Left lung (tissue), 10 donors: Measurements from ENCODE around the gene RPL5. TPM values are rescaled to one million over a fixed set of nuclear protein-coding genes. Genes with fewer than 3 reads are reported as not detected.
A peak's percentile ranks its signal among the peaks of the same experiment; 100 is the strongest.

Experiments
- ATAC-seq: fragments of 200-7000 bp; cut with Tn5 transposase; one replicate; pipeline ENCODE4 v1.9.1; 2020; ENCODE audit warnings: moderate library complexity
- DNase-seq, 4 donors: peaks; one replicate each; pipeline ENCODE4 v3.0.0-alpha.2; 2013 to 2020
- H3K27ac ChIP-seq, 2 donors: fragments of 200-600 bp; sonication (generic) in 1 of 2; one replicate each; pipeline versions ENCODE4 v1.5.0 to v1.8.0; 2020 to 2021
- H3K27me3 ChIP-seq, 2 donors: fragments of 200-600 bp; sonication (generic) in 1 of 2; one replicate each; pipeline versions ENCODE4 v1.5.0 to v1.8.0; 2020 to 2021
- H3K36me3 ChIP-seq, 2 donors: fragments of 200-600 bp; sonication (generic) in 1 of 2; one replicate each; pipeline versions ENCODE4 v1.5.0 to v1.8.0; 2020 to 2021
- H3K4me1 ChIP-seq, 2 donors: fragments of 200-600 bp; one replicate each; pipeline ENCODE4 v1.8.0; 2021
- H3K4me3 ChIP-seq, 2 donors: fragments of 200-600 bp; sonication (generic) in 1 of 2; one replicate each; pipeline versions ENCODE4 v1.5.0 to v1.8.0; 2020 to 2021; ENCODE audit warnings: mild to moderate bottlenecking in 1 of 2
- H3K9me3 ChIP-seq, 2 donors: fragments of 200-600 bp; sonication (generic) in 1 of 2; one replicate each; pipeline versions ENCODE4 v1.5.0 to v1.8.0; 2020 to 2021
- intact Hi-C, 2 donors: fragments of 100-400 bp; cut with DNase I; formaldehyde crosslinking; loops; one replicate each; pipeline versions ENCODE4 v1.11.2 to v1.14.2; 2022
- polyA plus RNA-seq, 6 donors: library from polyadenylated mRNA; unstranded; fragments of 120-200 nt; gene quantifications; one replicate each; pipeline ENCODE4 v1.2.1, GENCODE V29; 2013; ENCODE audit not compliant: insufficient read length in 6 of 6
- total RNA-seq, 2 donors: library from RNA; stranded (reverse); fragmentation: NEBNext Ultra II Directional; extraction: Animal tissue kit (Norgen Biotek cat#: 25700); gene quantifications; one replicate each; pipeline ENCODE4 v1.2.1, GENCODE V29; 2021
- TF ChIP-seq, protein P1 (sequence below), 2 donors: fragments of 200-600 bp; sonication (generic) in 1 of 2; IDR thresholded peaks; one replicate each; pipeline versions ENCODE4 v1.5.0 to v1.8.0; 2021; ENCODE audit warnings: antibody characterized with exemption in 2 of 2
- donor health status: DM: no; HTN: yes; CAD: no.
- donor health status: DM: no; HTN: no; CAD: no.

The RPL5 gene
- total and polyA plus RNA-seq, 8 donors, result 695 to 3,250 (median 3,018) TPM

DNA sequence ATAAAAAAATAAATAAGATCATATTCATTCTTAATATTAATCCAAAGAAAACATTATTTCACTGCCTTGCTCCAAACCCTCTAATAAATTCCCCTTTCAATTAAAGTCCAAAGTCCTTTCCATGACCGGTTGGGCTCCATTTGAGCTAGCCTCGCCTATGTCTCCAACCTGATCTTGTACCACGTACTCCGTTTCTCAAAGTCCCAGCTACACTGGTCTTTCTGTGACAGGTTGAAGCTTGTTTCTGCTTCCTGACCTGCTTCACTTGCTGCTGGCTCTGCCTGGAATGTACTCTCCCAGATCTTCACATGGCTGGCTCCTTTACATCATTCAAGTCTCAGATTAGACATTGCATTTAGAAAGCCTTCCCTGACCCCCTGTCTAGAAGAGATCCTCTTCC is 16.4 kb downstream of the RPL5 start:
- DNase-seq (no peak), ATAC-seq (no peak)
- H3K9me3 ChIP-seq, result no peaks in the 10 kb centered on the region
- peaks cover 0 to 17% of the 10 kb centered on the region in 2 donors for H3K36me3 ChIP-seq
- no peaks in the 10 kb centered on the region for H3K27me3 ChIP-seq
- H3K4me3 ChIP-seq, result no peak overlapping the region
- intact Hi-C loops, result no loop called here
- peaks cover 7 to 13% of the 10 kb centered on the region in 2 donors for H3K4me1 ChIP-seq
- TF ChIP-seq, protein P1, sequence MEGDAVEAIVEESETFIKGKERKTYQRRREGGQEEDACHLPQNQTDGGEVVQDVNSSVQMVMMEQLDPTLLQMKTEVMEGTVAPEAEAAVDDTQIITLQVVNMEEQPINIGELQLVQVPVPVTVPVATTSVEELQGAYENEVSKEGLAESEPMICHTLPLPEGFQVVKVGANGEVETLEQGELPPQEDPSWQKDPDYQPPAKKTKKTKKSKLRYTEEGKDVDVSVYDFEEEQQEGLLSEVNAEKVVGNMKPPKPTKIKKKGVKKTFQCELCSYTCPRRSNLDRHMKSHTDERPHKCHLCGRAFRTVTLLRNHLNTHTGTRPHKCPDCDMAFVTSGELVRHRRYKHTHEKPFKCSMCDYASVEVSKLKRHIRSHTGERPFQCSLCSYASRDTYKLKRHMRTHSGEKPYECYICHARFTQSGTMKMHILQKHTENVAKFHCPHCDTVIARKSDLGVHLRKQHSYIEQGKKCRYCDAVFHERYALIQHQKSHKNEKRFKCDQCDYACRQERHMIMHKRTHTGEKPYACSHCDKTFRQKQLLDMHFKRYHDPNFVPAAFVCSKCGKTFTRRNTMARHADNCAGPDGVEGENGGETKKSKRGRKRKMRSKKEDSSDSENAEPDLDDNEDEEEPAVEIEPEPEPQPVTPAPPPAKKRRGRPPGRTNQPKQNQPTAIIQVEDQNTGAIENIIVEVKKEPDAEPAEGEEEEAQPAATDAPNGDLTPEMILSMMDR (IDR thresholded peaks at IDR 0.05), result no peak
- no peak overlapping the region for H3K27ac ChIP-seq

DNA sequence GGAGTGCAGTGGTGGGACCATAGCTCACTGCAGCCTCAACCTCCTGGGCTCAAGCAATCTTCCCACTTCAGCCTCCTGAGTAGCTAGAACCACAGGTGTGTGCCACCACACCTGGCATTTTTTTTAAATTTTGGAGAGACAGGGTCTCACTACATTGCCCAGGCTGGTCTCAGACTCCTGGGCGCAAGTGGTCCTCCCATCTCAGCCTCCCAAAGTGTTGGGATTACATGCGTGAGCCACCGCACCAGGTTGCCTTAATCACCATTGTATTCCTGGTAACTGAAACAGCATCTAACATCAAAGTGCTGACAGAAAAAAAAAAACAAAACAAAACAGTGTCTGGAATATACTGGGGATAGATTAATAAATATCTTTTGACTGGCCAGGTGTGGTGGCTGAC is 18.2 kb downstream of the RPL5 start:
- TF ChIP-seq, protein P1 (IDR thresholded peaks at IDR 0.05), result no peak
- H3K4me1 ChIP-seq, result peaks cover 7 to 24% of the 10 kb centered on the region in 2 donors
- H3K27ac ChIP-seq, result no peak overlapping the region
- no peaks in the 10 kb centered on the region for H3K27me3 ChIP-seq
- DNase-seq, result no peak
- no peak for ATAC-seq
- no peaks in the 10 kb centered on the region for H3K36me3 ChIP-seq
- H3K4me3 ChIP-seq, result no peak overlapping the region
- intact Hi-C loops, result no loop called here
- H3K9me3 ChIP-seq, result peaks cover 0 to 1% of the 10 kb centered on the region in 2 donors

DNA sequence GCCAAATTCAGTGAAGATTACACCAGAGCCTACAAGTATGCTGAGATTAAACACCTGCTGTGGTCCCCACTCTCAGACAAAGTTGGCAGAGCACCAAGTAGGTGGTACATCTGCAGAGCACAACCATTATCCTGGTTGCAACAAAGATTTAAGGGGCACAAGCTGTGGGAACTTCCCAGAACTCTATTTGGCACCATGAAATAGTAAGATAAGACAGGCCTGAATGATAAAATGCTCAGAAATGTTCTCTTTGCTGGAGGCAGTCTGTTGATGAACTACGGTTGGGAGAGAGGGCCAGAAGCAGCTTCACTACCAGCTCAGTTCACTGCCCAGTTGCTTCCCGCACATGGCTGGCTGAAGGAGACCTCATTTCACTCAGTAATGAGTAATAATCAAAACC is 19.9 kb downstream of the RPL5 start:
- TF ChIP-seq, protein P1 (IDR thresholded peaks at IDR 0.05), result no peak
- ATAC-seq, result no peak
- intact Hi-C loops, result no loop called here

DNA sequence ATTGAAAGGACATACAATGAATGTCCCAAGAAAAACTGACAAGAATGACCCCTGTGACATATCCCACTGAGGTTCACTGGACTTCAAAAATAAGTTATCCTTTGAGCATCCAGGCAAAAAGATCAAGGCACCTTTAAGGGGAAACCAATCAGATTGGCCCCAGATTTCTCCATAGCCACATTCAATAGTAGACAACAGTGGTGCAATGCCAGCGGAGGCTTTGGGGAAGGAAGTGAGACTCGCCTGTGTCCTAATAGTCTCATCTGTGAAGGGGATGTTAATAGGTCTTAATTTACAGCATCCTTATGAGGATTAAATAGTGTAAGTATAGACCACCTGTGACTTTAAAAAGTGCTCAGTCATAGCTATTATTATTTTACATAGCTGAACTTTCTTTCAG is 21.5 kb downstream of the RPL5 start:
- intact Hi-C loops, result no loop called here
- TF ChIP-seq, protein P1 (IDR thresholded peaks at IDR 0.05), result no peak

More for the DNA sequence above, 19.9 kb downstream of the RPL5 start:
- Histone ChIP-seq H3K9me3 (peaks cover 0 to 3% of the 10 kb centered on the region in 2 donors), H3K4me1 (peaks cover 7 to 24% of the 10 kb centered on the region in 2 donors), H3K27me3 (no peaks in the 10 kb centered on the region), H3K27ac (no peak overlapping the region), H3K4me3 (no peak overlapping the region), H3K36me3 (no peaks in the 10 kb centered on the region)
- no peak for DNase-seq

DNA sequence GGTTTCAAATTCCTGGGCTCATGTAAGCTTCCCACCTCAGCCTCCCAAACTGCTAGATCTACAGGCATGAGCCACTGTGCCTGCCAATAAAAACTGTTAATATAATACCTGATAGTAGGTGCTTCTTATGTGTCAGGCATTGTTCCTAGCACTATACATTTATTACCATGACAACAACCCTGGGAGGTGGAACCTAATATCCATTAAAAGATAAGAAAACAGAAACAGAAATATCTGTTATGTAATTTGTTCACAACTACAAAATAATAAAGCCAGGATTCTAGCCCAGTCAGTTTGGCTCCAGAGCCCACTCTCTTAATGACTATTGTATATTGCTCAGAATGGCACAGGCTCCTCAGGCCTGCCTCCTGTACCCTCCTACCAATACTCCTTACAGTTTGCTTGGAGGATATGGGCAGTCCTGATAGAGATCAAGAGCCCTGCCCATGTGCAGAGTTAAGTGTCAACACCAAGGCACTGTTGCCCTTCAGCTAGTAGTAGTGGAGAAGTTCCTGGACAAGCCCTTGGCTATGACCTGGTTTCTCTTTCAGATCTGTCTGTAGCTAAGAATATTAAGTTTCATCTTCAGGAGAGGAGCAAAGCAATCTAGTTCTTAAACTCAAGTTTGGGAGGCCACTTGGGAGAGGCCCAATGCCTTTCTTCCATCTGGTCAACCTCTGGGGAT is 22.4 kb downstream of the RPL5 start:
- no peaks in the 10 kb centered on the region for H3K27me3 ChIP-seq
- peaks cover 0 to 3% of the 10 kb centered on the region in 2 donors for H3K9me3 ChIP-seq
- H3K4me1 ChIP-seq, result peaks cover 7 to 27% of the 10 kb centered on the region in 2 donors
- H3K4me3 ChIP-seq, result no peak overlapping the region
- H3K36me3 ChIP-seq, result no peaks in the 10 kb centered on the region
- TF ChIP-seq, protein P1 (IDR thresholded peaks at IDR 0.05), result no peak
- DNase-seq (no peak), ATAC-seq (peak; percentile 13)
- no peak overlapping the region for H3K27ac ChIP-seq
- intact Hi-C loops, result no loop called here

More for the DNA sequence above, 21.5 kb downstream of the RPL5 start:
- Histone ChIP-seq H3K9me3 (peaks cover 0 to 3% of the 10 kb centered on the region in 2 donors), H3K27me3 (no peaks in the 10 kb centered on the region), H3K4me3 (no peak overlapping the region), H3K27ac (no peak overlapping the region), H3K4me1 (peaks cover 7 to 24% of the 10 kb centered on the region in 2 donors), H3K36me3 (no peaks in the 10 kb centered on the region)
- DNase-seq, result no peak
- ATAC-seq, result no peak
